CD4-positive, alpha-beta T cell treated with Interleukin-15 for 4 hours (primary cell): ENCODE data around the gene MRPL44.
"Not testable (repeated sequence)": the region's sequence is repeated elsewhere in the genome, so short reads cannot be mapped to it uniquely, and the experiment has no call there.

ENCODE experiments used
- DNase-seq: peaks from one replicate; pipeline ENCODE4 v3.0.0-alpha.2; 2020; ENCODE audit warnings: low spot score

MRPL44 gene

GRCh38 chr2:223971731-223972130, 14.5 kb downstream of the MRPL44 start:
- no peak for DNase-seq

DNA sequence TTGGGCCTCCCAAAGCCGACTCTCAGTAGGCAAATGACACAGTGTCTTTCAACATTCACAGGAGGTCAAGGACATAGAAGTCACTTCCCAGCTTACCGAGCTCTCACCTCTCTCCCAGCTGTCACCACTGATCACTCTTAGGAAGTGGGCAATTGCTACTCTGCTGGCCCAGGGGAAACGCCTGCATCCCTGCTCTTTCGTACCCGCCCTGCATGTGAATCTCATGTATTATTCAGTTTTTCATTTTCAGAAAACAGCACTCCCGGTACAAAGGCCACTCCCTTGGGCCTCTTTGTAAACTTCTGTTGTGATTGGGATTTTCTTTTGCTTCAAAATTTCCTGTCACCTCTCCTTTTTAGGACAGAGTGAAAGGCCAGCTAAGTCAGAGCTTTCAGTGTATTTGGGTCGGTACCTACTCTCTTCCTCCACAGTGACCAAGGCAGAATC, 15.4 kb downstream of the MRPL44 start:
- no peak for DNase-seq

- no peak for DNase-seq
Measured at GRCh38 chr2:223973606-223974005, 16.3 kb downstream of the MRPL44 start.

DNA sequence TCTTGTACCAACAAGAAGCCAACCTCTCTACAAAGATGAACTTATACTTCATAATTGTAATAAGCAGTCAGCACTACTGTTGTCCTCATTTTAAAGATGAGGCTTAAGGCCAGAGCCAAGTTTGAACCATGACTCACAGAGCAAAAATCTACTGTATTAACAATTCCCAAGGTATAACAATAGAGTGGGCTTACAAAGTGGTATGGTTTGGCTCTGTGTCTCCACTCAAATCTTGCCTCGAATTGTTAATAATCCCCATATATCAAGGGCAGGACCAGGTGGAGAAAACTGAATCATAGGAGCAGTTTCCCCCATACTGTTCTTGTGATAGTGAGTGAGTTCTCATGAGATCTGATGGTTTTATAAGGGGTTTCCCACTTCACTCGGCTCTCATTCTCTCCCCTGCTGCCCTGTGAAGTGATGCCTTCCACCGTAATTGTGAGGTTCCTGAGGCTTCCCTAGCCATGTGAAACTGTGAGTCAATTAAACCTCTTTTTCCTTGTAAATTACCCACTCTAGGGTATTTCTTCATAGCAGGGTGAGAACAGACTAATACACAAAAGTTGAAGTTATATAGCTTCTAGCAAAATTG, 19.5 kb downstream of the MRPL44 start:
- DNase-seq, result no peak

DNA sequence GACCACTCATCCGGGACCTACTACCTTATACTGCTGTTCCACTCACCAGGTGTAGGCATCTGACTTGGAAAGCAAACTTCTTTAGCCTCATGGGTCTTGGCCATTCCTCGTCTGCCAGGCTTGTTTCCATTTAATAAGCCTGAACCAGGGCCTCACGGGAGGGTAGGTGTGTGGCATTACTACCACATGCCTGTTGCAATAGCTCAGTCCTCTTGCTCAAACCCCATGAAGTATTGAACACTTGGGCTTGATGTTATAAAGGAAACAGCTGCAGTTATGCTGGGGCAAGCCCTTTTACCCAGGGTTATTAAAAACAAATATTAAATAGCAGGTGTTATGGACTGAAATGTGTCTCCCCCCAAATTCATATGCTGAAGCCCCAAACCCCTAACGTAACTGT, 21.2 kb downstream of the MRPL44 start:
- no peak for DNase-seq

- no peak for DNase-seq
Measured at GRCh38 chr2:223979730-223980396, 22.6 kb downstream of the MRPL44 start.

DNA sequence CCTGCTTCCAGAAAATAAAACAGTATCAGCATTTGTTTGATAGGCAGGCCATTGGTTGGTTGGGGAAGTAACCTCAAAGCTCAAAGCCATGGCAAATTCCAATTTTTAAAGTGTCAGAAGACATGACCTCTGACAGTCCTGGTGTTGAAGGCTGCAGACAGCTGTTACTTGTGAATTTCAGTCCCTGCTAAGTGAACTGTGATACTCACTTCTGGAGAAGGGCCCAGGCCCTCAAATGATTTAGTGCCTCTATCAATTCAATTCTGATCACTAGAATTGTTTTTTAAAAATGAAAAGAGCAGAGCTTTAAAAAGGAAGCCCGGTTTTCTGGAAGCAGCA, 23.1 kb downstream of the MRPL44 start:
- no peak for DNase-seq

GRCh38 chr2:223980803-223981202, 23.5 kb downstream of the MRPL44 start:
- DNase-seq, result no peak

DNA sequence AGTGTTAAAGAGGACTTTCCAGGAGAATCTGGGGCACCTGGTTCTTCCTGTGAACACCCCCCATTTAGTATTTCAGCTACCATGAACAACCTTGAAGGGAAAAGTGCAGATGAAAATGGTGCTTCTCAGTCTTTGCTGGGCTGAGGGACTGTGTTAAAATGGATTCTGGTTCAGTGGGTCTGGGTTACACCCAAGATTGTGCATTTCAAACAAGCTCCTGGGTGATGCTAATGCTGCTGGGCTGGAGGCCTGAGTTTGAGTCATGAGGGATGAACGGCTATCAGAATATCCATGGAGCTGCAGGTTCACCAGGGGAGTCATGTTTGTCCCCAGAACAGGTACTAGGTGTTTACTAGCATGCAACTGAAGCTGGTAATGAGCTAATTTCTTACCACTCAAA, 24.0 kb downstream of the MRPL44 start:
- no peak for DNase-seq

GRCh38 chr2:223989206-223989855, 32.1 kb downstream of the MRPL44 start:
- DNase-seq, result no peak

- no peak for DNase-seq
Measured at GRCh38 chr2:223989856-223990232, 32.6 kb downstream of the MRPL44 start.

GRCh38 chr2:223991611-223992010, 34.3 kb downstream of the MRPL44 start:
- no peak for DNase-seq

DNA sequence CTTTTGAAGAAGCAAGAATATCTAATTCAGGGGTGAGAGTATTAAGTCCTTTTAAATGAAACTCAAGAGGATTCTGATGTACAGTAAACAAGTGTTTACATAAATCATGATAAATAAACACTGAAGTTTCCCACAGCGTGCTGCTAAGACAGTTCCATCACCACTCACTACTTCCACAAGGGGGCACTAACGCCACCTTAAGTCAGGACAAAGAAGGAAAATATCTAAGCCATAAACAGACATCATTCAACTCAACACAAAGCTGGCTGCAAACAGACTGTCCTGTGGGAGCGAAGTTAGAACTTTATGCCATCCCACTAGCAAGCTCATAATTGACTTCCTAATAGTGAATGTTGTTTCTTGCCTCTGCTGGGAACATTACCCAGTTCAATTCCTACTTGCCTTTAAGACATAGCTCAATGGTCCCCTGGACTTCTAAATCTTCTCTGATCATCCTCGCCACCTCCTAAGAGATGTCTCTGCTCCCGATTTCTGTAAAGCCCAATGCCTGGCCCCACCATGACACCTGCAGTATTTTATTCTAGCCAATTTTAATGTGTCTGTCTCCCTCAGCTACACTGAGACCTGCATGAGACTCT, 36.5 kb downstream of the MRPL44 start:
- DNase-seq, result peak; percentile 58

DNA sequence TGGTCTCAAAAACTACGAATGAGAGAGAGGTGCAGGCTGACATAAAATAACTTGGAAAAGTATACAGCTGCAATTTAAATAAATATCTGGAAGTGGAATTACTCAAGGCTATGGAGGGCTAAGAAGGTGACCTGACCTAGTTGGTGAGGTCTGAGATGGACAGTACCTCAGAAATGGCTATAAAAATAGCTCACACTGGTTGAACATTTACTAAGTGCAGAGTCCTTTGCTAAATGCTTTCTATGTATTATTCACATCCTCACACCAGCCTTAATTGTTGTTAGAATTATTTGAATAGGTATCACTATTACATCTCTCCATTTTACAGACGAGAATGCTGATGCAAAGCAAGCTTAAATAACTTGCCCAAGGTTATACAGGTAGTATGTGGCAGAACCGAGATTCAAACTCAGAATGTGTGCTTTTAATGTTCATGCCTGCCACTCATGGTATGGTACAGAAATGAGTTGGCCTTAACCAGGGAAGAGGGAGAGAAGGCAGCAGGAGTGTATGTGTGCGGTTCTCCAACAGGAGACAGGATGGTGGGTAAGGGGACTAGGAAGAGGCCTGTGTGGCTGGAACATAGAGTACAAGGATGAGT, 37.4 kb downstream of the MRPL44 start:
- DNase-seq, result no peak

- DNase-seq, result no peak
Measured at GRCh38 chr2:223995569-223995968, 38.3 kb downstream of the MRPL44 start.

DNA sequence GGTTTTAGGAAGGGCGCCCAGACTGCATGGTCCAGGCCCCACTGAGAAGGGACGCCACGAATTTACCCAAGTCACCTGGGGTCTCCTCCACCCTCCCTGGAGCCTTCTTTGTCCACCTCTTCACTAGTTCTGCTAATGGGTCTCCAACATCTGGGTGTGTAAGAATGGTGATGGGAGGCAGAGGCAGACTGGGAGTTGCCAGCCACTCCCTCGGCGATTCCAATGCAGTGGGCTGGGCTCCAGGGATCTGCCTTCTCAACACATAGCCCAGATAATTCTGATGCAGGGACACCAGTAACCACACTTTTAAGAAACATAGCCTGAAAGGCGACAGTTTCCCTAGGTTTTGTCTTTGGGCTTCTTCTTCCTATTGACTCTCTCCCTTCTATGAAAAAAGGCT, 39.1 kb downstream of the MRPL44 start:
- DNase-seq, result no peak

DNA sequence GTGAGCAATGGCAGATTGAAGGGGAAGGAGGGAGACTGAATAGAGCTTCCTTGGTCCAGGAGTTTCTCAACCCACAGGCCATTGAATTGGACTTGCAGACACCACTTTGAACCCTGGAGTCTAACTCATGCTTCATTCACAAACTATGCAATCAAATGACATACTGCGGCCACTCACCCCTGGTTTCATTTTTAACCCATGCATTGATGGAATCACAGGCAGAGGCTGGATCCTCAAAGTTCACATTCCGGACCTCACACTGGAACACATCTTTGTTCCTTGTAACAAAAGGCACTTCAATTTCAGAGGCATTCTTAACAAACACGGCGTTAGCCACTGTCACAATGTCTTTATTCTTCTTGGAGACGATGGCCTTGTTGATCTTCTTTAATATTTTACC, 40.7 kb downstream of the MRPL44 start:
- no peak for DNase-seq

- no peak for DNase-seq
Measured at GRCh38 chr2:223998948-223999347, 41.7 kb downstream of the MRPL44 start.

DNA sequence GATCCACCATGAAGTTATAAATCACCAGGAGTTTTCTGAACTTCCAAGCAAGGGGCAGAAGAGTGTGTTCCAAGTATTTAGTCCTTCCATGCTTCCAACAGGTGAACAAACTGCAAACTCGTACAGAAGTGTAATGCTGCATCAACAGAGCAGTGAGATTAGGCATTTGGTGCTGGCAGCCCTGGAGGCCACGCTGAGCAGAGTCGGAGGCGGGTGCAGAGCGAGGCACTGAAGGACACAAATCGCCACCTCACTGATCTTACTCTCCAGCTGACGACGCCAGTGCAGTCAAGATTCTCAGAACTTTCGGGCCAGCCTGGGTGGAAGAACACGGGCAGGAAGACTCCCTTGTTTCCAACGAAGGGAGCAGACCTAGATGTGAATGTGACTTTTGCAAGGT, 42.6 kb downstream of the MRPL44 start:
- DNase-seq, result no peak

- DNase-seq, result not testable (repeated sequence)
Measured at GRCh38 chr2:224000662-224001061, 43.4 kb downstream of the MRPL44 start.

- DNase-seq, result no peak
Measured at GRCh38 chr2:224004105-224004695, 46.9 kb downstream of the MRPL44 start.

- DNase-seq, result no peak
Measured at GRCh38 chr2:224008702-224009261, 51.5 kb downstream of the MRPL44 start.
